Measurements from ENCODE around the gene UBN1. TPM values are rescaled to one million over a fixed set of nuclear protein-coding genes. Genes with fewer than 3 reads are reported as not detected.
A peak's percentile ranks its signal among the peaks of the same experiment; 100 is the strongest.

The UBN1 gene
- total RNA-seq, 2 experiments from 2014 or later: 45.7 to 45.8 TPM

GRCh38 chr16:4884209-4884608 is 36.9 kb downstream of the UBN1 start:
- no peak overlapping the region for H3K4me3 Mint-ChIP-seq

GRCh38 chr16:4884972-4885874 is 37.9 kb downstream of the UBN1 start:
- Histone ChIP-seq H3K27ac (ENCODE audit: low read depth in 1 of 2, low read length in 2 of 2) (no peak overlapping the region), H3K9me3 (ENCODE audit: control insufficient read depth in 1 of 2, insufficient read depth in 1 of 2, low read length in 2 of 2) (peaks cover 0 to 4% of the 10 kb centered on the region in 2 experiments), H3K4me3 (ENCODE audit: low read length) (no peak overlapping the region), H3K27me3 (ENCODE audit: control insufficient read depth in 1 of 2, insufficient read depth in 2 of 2, low read length in 2 of 2) (no peaks in the 10 kb centered on the region), H3K36me3 (ENCODE audit: insufficient read depth, low read length) (peaks cover 54% of the 10 kb centered on the region), H3K4me1 (ENCODE audit: insufficient read depth, low read length) (no peaks in the 10 kb centered on the region)
- DNase-seq: no peak
- Mint-ChIP-seq H3K36me3 (ENCODE audit: low read depth) (peaks cover 60% of the 10 kb centered on the region), H3K9me3 (no peaks in the 10 kb centered on the region), H3K27me3 (no peaks in the 10 kb centered on the region), H3K4me1 (ENCODE audit: low read depth) (no peaks in the 10 kb centered on the region), H3K4me3 (no peak overlapping the region), H3K27ac (peak overlapping the region; percentile 44)
- ChIA-PET CTCF (no interaction called here), POLR2A (no interaction called here)
- no peak for ATAC-seq (ENCODE audit: poor library complexity)
- intact Hi-C loops (cut with DNase I, micrococcal nuclease): no loop called here
- no peak for TF ChIP-seq CTCF (IDR thresholded peaks at IDR 0.05)

More at GRCh38 chr16:4884209-4884608, 36.9 kb downstream of the UBN1 start:
- Mint-ChIP-seq H3K36me3 (ENCODE audit: low read depth) (peaks cover 70% of the 10 kb centered on the region), H3K27ac (no peak overlapping the region), H3K9me3 (no peaks in the 10 kb centered on the region), H3K4me1 (ENCODE audit: low read depth) (no peaks in the 10 kb centered on the region), H3K27me3 (no peaks in the 10 kb centered on the region)
- Histone ChIP-seq H3K27me3 (ENCODE audit: control insufficient read depth in 1 of 2, insufficient read depth in 2 of 2, low read length in 2 of 2) (no peaks in the 10 kb centered on the region), H3K27ac (ENCODE audit: low read depth in 1 of 2, low read length in 2 of 2) (no peak overlapping the region), H3K4me1 (ENCODE audit: insufficient read depth, low read length) (no peaks in the 10 kb centered on the region), H3K4me3 (ENCODE audit: low read length) (no peak overlapping the region), H3K9me3 (ENCODE audit: control insufficient read depth in 1 of 2, insufficient read depth in 1 of 2, low read length in 2 of 2) (peaks cover 0 to 4% of the 10 kb centered on the region in 2 experiments), H3K36me3 (ENCODE audit: insufficient read depth, low read length) (peaks cover 64% of the 10 kb centered on the region)
- ATAC-seq (ENCODE audit: poor library complexity): no peak
- ChIA-PET POLR2A (no interaction called here), CTCF (no interaction called here)
- DNase-seq: no peak
- intact Hi-C loops (cut with DNase I, micrococcal nuclease): no loop called here
- no peak for TF ChIP-seq CTCF (IDR thresholded peaks at IDR 0.05)

DNA sequence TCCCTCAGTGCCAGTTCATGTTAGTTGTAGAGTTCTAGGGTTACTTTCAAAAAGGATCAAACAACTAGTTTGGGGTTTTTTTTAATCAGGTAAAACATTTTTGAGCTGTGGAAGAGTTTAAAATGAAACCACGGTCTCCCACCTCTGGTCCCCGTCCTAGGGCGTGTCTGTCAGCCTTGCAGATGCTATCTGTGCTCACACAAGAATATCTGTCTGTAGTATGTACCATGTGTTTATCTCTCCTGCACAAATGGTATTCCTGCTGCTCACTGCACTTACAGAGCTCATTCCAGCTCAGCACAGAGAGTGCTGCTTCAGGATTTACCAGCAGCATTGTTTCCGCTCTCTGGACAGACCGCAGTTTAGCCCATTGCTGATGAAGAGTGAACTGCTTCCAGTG is 38.9 kb downstream of the UBN1 start:
- Mint-ChIP-seq H3K4me1 (ENCODE audit: low read depth) (no peaks in the 10 kb centered on the region), H3K27me3 (no peaks in the 10 kb centered on the region), H3K9me3 (no peaks in the 10 kb centered on the region), H3K36me3 (ENCODE audit: low read depth) (peaks cover 51% of the 10 kb centered on the region), H3K27ac (no peak overlapping the region), H3K4me3 (no peak overlapping the region)
- H3K4me3 ChIP-seq (ENCODE audit: low read length): no peak overlapping the region
- no peaks in the 10 kb centered on the region for H3K27me3 ChIP-seq (ENCODE audit: control insufficient read depth in 1 of 2, insufficient read depth in 2 of 2, low read length in 2 of 2)
- ATAC-seq (ENCODE audit: poor library complexity) (no peak), DNase-seq (no peak)
- no peak overlapping the region for H3K27ac ChIP-seq (ENCODE audit: low read depth in 1 of 2, low read length in 2 of 2)
- TF ChIP-seq CTCF (IDR thresholded peaks at IDR 0.05): no peak
- CTCF ChIA-PET: no interaction called here
- intact Hi-C loops (cut with DNase I, micrococcal nuclease): no loop called here
- H3K9me3 ChIP-seq (ENCODE audit: control insufficient read depth in 1 of 2, insufficient read depth in 1 of 2, low read length in 2 of 2): peaks cover 0 to 4% of the 10 kb centered on the region in 2 experiments
- POLR2A ChIA-PET: no interaction called here
- H3K4me1 ChIP-seq (ENCODE audit: insufficient read depth, low read length): no peaks in the 10 kb centered on the region
- peaks cover 45% of the 10 kb centered on the region for H3K36me3 ChIP-seq (ENCODE audit: insufficient read depth, low read length)

Measured in CD4-positive, alpha-beta T cell (primary cell).